Esophagus squamous epithelium (tissue), 4 donors: ENCODE measurements around the gene RCSD1.

Experiments used
- CTCF ChIP-seq, 6 experiments: fragments of 450-650 bp in 4 of 6; fragments of 200-600 bp in 2 of 6; sonication (generic) in 2 of 6; IDR thresholded peaks; one replicate each; pipeline ENCODE4 v1.5.1; 2016 to 2019; ENCODE audit warnings: antibody characterized with exemption in 6 of 6, mild to moderate bottlenecking in 4 of 6, moderate library complexity in 4 of 6
- POLR2A ChIP-seq, 4 donors: fragments of 450-650 bp; IDR thresholded peaks; one replicate each; pipeline ENCODE4 v1.6.1; 2017; ENCODE audit warnings: antibody characterized with exemption in 4 of 4, mild to moderate bottlenecking in 4 of 4, moderate library complexity in 3 of 4

GRCh38 chr1:167739752-167740151, 109.7 kb downstream of the RCSD1 start:
- TF ChIP-seq CTCF (IDR thresholded peaks at IDR 0.05) (no peak), POLR2A (IDR thresholded peaks at IDR 0.05) (no peak)
